NCI-H1417 treated with DMSO at 0.1 percent for 48 hours (cell line): Measurements from ENCODE around the gene ATF6B.
"Not testable (repeated sequence)": the region's sequence is repeated elsewhere in the genome, so short reads cannot be mapped to it uniquely, and the experiment has no call there.

ENCODE experiments used
- DNase-seq: peaks from one replicate; lab custom pipeline; 2025; lab: John Stamatoyannopoulos, UW

Gene ATF6B

DNA sequence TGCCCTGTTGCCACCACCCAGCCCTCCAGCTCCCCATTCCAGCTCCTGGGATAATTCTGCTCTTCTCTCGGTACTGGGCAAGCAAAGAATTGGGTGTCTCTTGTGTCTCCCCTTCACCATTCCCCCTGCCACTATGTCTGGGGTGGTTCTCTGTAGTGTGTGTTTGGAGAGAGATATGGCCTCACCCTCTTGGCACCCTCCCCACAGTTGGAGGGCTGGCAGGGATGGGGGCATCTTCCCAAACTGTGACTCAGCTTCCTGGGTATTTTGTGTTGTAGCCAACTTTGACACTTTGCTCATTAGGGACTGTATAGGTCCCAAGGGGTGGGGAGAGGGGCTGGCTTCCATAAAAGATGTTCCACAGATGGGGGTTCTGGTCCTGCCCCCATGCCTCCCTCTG is 20.6 kb downstream of the ATF6B start:
- DNase-seq: no peak

DNA sequence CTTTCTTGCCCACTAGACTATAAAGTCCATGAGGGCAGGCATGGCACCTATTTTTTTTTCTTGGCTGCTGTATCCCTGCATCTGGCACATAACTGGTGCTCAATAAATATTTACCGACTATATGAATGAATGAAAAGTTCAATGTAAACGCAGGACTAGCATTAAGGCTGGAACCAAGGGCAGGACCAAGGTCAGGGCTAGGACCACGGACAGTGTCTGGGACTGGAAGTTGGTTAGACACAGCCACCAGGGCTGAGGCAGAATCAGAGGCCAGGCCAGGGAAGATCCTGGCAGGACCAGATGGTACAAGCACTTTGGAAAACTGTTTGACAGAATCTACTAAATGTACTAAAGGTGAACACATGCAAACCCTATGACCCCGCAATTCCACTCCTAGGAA is 22.6 kb downstream of the ATF6B start:
- DNase-seq: no peak

DNA sequence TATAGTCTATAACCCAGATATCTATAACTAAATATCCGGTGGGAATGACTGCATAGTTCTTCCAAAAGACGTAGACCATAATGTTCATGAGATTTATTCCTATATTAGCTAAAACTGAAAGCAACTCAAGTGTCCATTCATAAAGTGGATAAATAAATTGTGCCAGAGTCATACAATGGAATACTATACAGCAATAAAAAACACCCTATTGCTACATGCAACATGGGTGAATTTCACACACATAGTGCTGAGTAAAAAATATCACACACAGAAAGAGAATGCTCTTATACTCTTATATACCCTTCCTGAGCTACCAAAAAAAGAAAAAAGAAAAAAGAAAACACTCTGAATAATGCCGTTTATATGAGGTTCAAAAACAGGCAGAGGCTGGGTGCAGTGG is 25.8 kb downstream of the ATF6B start:
- no peak for DNase-seq

DNA sequence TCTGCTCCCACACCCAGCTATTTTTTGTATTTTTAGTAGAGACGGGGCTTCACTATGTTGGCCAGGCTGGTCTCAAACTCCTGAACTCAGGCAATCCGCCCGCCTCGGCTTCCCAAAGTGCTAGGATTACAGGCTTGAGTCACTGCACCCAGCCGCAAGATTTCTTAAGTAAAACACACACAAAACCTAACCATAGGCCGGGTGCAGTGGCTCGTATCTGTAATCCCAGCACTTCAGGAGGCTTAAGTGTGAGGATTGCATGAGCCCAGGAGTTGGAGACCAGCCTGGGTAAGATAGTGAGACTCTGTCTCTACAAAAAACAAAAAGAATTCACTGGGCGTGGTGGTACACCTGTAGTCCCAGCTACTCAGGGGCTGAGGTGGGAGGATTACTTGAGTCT is 27.8 kb downstream of the ATF6B start:
- not testable (repeated sequence) for DNase-seq

DNA sequence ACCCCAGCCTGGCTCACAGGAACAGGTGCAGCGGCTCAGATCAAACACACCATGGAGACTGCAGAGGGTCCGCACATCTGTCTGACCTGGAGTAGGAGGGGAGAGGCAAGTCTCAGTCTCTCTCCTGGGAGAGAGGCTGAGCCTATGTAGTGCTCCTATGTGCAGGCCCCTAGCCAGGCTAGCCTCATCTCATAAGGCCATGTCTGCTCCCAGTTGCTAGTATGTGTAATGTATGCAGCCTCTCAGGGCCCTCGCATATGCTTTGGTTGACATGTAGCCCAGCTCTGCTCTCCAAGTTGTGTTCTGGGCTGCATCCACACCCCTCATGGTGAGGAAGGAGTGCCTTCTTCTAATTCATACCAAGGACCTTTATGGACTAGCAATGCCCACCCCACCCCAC is 30.7 kb downstream of the ATF6B start:
- no peak for DNase-seq

DNA sequence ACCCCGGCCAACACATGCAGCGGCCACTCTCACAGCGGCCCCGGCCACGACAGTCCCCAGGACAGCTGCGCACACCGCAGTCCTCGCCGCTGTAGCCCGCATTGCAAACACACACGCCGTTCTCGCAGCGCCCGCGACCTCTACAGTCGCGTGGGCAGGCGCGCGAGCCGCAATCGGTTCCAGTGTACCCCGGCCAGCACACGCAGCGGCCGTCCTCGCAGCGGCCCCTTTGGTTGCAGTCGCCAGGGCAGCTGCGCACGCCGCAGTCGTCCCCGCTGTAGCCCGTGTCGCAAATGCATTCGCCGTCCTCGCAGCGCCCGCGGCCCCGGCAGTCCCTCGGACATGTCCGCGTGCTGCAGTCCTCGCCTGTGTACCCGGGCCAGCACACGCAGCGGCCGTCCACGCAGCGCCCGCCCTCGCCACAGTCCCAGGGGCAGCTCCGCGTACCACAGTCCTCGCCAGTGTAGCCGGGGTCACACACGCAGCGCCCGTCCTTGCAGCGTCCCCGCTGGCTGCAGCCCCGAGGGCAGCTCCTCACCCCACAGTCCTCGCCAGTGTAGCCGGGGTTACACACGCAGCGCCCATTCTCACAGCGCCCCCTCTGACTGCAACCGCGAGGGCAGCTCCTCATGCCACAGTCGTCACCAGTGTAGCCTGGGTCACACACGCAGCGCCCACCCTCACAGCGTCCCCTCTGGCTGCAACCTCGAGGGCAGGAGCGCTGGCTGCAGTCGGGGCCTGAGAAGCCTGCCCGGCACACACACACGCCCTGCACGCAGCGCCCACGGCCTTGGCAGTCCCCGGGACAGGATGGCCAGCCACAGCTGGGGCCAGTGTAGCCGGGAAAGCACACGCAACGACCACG is 31.4 kb downstream of the ATF6B start:
- DNase-seq: no peak

DNA sequence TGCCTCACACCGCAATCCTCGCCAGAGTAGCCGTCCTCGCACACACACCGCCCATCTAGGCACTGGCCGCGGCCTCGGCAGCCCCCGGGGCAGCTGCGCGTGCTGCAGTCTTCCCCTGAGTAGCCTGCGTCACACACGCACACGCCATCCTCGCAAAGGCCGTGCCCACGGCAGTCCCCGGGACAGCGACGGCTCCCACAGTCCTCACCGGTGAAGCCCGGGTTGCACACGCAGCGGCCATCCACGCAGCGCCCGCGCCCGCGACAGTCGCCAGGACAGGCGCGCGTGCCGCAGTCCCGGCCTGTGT is 32.0 kb downstream of the ATF6B start:
- no peak for DNase-seq

DNA sequence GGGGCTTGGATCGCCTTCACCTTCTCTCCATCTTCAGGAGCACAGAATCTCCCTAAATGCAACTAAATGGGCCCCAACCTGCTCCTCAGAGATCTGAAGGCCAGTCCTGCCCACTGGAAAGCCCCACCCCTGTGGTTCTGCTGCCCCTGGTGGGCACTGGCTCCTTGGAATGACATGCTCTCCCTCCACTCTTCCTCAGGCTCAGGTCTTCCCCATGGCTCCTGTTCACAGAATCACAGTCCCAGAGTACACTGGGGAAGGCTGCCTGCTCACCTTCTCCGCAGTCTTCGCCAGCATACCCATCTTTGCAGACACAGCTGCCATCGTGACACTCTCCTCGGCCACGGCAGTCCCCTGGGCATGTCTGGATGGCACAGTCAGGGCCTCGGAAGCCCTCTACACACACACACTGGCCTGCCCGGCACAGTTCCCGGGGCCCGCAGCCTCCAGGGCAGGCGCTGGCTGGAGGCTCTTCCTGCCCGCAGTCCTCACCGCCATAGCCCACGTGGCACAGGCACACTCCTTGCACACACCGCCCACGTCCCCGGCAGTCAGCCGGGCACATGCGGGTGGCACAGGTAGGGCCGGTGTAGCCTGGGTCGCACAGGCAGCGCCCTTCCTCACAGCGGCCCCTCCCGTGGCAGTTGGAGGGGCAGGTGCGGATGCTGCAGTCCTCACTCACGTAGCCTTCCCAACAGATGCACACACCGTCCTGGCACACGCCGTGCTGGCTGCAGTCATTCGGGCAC is 32.5 kb downstream of the ATF6B start:
- DNase-seq: no peak

DNA sequence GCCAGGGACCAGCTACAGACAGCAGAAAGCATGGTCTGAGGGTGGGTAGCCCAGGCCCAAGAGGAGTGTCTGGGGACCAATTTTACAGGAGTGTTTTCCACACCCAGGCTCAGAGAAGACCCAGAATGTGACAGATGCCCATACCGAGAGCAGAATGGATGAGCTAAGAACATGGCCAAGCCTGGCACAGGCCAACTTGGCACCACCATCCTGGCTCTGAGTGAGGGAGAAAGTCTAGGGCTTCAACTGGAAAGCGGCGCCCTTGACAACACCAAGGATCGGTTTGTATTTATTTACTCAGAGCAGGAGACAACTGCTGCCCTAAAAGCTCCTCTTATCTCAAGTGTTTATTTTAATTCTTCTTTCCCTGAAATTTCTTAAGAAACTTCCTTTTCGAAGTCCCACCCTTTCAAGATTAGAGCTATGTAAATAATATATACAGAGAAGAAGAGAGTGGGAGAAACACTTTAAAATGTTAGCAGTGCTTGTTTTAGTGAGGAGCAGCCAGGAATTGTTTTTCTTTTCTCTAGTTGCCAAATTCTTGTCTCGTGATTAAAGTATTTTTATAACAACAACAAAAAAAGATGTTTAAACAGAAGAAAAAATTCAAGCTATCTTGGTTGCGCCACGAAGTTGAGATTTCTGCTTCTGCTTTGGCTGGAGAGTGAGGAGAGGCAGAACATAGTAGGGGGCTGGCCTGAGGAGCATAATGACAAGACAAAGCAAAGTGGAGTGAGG is 35.1 kb downstream of the ATF6B start:
- DNase-seq: no peak

DNA sequence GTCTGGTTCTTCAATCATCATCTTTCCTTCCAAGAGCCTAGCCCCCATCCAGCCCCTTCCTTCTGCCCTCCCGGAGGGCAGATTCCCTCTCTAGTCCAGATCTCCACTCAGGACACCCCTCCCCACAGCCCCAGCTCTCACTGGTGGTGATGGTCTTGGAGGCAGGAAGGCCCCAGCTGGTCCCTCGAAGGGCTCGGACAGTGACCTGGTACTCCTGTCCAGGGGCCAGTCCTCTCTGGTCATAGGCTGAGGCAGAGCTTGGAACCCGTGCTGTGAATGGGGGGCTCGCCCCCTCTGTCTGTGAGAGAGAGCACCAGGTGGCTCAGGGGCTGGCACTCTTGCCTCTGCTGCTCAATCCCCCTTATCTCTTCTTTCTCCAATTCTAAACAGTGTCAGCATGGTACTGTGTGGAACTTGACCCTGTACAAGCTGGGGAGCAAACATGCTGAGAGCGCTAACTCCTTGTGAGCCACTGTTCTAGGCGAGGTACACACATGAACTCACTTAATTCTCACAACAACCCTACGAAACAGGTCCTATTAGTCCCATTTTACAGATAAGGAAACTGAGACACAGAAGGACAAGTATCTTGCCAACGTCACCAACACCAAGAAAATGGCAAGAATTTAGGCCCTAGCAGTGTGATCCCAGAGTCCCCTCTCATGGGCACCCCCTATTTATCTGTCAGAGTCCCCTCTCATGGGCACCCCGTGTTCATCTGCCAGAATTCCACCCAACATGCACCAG is 38.8 kb downstream of the ATF6B start:
- DNase-seq: no peak

DNA sequence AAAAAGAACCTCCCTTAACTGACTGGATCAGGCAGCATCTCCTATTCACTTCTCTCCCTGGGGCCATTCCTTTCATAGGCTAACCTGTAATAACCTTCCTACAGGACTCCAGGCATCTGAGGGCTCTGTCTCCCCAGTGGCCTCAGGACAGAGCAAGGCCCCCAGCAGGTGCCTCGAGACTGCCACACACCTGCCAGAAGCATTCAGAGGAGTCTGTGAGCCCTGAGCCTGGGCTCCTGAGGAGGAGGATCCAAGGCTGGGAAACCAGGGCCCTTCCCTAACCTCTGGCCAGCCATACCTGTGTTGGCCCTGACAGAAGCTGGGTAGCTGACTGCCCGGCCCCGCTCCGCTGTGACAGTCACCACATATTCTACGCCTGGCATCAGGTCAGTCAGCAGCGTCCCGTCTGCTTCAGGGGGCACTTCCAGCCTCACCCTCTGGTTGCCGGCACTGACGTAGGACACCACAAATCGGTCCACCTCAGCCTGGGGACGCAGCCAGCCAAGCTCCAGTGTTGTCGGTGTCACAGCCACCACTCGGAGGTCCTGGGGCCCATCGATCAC is 39.5 kb downstream of the ATF6B start:
- no peak for DNase-seq

DNA sequence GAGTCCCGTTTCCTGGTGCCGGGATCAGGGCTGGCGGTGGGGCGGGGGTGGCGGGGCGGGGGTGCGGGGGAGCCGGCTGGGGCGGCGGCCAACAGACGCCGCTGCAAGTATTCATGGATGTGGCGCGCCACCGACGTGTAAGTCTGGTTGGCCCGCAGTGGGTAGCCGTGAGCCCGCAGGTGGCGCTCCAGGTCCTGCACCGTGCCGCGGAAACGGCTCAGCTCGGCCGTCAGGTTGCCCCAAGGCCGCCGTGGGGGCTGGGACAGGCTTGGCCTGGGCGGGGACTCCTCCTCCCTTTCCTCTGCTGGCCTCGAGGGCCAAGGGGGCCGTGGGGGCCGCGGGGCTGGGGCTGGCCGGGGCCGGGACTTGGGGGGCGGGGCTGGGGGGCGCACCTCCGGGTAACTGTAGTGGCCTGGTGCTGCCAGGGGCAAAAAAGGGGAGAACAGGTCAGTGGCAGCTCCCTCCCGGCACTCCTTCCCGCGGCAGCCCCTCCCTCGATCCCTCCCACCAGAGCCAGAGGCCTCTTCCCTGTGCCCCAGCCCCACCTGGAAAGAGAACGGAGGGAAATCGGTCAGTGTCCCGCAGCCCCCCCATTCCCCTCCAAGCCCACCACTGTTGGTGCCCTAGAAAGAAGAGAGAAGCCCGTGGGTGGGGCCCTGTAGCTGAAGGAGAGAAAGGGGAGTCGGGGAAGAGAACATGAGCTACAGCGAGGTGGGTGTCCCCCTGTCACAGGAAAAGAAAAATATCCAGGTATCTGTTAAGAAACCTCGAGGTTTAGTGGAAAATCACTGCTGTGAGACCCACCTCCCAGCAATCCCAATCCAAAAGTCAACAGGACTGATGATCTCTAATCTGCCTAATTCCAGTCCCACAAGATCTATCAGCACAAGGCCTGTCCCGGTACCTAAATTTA is 40.2 kb downstream of the ATF6B start:
- no peak for DNase-seq

DNA sequence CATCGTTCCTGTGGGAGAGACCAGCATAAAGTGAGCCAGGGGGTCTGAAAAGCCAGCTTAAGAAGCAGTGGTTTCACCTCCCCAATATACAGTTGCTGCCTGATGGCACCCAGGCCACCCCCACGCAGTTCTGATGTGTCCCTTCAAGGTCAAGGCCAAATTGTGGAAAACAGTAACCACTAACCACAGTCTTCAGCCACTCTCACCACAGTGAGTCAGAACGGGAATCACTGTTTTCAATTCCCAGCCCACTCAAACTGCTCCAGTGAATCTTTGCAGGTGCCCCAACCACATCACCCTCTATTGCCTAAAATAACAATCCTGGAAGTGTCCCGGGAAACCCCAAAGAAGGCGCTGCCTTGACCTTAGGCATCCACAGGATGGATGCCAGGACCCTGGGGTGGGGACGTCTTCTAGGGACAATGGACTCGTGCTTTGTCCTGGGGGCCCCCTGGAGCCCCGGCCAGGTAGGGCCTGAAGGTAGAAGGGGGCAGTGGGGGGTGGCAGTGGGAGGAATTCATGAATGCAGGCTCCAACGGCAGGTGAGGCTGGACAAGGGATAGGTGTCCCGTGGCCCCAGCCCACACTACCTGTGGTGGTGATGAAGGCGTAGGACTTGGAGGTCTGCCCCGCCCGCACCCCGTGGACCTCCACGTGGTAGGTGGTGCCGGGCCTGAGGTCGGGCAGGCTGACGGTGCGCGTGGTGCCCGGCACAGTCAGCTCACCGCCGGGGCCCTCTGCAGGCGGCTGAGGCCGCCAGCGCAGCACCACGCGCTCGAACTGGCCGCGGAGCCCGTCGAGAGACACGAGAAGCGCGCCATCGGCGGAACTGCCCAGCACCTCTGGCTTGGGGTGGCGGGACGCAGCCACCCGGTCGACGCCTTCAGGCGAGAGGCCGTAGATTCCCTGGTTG is 41.1 kb downstream of the ATF6B start:
- DNase-seq: no peak

DNA sequence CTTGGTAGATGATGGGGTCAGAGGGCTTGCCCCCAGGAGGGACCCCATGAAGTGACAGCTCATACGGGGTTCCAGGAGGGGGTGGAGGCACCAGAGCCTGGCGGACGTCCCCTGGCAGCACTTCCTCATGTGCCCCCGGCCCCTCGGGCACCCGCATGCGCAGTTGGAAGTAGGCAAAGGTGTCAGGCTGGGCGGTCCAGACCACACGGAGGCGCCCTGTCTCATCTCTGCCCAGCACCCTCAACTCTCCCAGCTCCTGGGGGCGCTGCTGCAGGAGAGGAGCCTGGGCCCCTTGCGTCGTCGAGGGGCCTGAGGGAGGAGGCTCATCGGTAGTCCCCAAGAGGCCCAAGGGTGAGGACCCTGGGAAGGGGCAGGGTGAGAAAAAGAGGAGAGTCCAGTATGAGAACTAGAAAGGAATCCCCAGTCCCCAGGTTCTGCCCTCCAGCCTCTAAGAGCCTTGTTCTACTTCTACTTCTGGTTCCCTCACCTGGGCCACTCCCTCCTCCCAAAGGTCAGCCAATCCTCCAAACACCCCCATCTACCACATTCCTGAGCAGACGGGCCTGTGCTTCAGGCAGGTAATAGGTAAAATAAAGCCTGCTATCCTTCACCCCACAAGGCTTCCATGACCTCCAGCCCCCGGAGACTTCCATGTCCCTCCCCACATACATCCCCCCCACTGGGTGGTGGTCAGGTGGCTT is 42.1 kb downstream of the ATF6B start:
- no peak for DNase-seq

DNA sequence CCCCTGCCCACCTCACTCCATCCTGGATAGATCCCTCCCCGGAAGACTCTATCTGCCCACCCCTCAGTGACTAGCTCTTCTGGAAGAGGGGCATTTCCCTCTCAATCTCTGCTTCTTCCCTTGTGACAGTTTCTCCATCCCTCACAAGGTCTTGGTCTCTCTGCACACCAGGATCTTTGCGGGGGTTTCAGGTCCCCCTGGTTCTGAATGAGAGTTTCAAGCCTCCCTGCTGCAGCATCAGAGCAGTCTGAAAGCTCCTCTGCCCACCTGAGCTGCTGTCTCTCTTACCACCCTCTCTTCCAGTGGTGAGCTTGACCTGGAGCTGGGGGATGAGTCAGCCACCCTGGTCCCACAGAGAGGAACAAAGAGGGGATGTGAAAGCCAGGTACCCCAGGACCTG is 43.3 kb downstream of the ATF6B start:
- DNase-seq: no peak

DNA sequence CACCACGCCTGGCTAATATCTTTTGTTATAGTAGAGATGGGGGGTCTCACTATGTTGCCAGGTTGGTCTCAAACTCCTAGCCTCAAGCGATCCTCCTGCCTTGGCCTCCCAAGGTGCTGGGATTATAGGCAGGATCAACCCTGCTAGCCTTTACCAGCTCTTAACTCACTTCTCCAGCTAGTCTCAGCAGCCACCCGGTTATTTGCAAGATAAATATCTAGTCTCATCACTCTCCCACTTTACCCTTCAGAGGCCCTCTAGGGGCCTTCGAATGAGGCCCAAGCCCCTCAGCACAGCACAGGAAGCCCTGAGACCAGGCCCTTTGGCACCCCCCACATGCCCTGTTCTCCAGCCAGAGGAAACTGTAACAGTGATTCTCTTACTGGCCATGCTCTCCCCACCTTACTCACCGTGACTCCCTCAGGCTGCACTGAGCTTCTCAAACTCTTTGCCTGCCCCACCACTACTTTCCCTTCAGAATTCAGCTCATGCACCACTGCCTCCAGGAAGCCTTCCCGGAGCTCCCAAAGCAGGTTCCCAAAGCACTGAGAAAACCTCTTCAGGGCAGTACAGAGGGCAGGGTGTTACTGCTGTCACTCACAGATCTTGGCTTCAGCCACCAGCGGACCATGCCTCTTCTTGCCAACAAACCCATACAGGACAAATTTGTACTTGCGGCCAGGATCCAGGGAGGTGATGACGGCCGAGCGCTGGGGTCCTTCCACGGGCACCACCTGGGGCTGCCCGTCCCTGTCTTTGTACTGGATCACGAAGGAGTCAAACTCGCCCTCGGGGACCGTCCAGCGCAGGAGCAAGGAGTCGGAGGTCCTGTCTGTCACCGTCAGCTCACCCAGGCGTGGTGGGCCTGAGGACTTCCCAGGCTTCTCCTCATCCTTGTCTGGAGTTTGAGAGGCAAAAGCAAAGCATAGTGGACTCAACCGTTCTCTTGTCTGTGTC is 44.0 kb downstream of the ATF6B start:
- DNase-seq: no peak

DNA sequence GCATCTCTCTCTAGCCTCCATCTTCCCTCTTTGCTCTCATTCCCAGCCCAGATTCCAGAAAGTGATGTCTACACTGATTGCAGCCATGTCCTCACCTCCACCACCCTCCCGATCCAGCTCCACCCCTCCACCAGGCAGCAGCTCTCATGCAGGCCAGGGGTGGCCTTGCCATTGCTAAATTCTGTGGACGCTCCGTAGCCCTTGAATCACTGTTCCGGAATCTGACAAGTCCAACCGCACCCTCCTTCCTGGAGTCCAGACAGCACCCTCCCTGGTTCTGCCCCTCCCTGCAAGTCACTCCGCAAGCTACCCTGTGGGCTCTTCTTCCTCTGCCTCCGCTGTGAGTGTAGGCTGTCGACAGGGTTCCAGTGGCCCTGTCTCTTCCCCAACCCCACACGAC is 45.1 kb downstream of the ATF6B start:
- no peak for DNase-seq

DNA sequence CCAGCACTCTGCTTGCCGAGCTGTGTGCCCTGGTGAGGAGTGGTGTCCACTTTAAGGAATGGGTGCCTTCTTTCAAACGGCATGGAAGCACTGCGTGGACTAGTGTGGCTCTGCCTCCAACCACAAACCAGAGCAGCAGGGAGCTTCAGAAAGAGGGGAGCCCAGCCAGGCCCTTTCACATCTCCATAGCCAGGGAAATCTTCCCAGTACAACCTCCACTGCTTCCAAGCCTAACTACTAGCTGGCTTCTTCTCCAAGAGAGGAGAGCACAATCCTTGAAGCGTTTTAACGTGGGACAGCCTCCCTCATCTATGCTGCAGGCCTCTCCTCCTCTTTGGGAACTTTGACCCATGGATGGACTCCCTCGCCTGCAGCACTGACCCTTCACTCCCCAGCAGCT is 45.6 kb downstream of the ATF6B start:
- no peak for DNase-seq
